Left lobe of liver (tissue), 2 donors: ENCODE measurements around the gene GM2A. TPM values are rescaled to one million over a fixed set of nuclear protein-coding genes. Genes with fewer than 3 reads are reported as not detected.
"Not testable (repeated sequence)": the region's sequence is repeated elsewhere in the genome, so short reads cannot be mapped to it uniquely, and the experiment has no call there.

Experiments
- ATAC-seq: fragments of 200-7000 bp; cut with Tn5 transposase; one replicate; pipeline ENCODE4 v1.9.1; 2020; ENCODE audit warnings: mild to moderate bottlenecking, moderate library complexity
- DNase-seq: peaks from one replicate; pipeline ENCODE4 v3.0.0-alpha.2; 2020; ENCODE audit warnings: low spot score
- total RNA-seq: library from RNA; stranded (reverse); gene quantifications from one replicate; pipeline ENCODE4 v1.2.1, GENCODE V29; 2021
- donor health status: DM: no; HTN: no; CAD: no; lungs with moderate emphysema.
- donor health status: DM: no; HTN: yes; CAD: no.

Gene GM2A
- total RNA-seq, 1 donor from 2014 or later, result 13.2 TPM

DNA sequence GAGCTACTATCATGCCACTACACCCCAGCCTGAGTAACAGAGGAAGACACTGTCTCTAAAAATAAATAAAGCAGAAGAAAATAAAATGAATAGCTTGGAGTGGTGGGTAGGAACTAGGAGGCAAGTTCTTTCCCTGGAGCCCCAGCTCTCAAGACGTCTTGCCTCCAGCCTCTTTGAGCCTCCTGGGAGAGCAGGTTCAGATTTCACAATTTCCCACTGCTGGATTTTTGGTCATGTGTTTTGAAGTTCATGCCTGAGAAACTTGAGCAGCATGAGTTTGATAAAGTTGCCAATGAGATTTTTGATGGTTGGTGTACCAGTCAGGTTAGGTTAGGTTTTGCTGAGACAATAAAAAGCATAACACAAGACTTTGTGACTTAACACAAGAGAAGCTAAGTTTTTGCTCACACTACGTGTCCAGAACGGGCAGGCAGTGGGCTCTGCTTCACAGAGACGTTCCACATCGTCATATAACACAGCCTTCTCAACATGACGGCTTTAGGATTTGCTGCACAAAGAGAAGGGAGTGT lies 25.0 kb upstream of the GM2A start:
- ATAC-seq (no peak), DNase-seq (no peak)

DNA sequence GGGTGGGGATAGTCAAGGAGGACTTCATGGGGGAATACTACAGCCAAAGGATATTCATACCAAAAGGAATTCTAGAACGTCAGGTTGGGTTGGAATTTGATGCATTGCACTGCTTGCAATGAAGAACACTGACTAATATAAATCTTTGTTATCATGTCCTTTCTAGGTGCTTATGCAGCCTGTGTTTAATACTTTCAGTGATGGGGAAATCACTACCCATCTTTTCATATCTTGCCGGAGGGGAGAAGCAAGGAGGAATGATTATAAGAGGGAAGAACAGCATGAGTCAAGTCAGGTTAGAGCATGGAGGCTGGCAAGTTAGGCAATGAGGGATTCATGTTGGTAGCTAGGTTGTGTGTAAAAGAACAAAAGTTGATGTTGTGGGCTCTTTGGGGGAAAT lies 24.0 kb upstream of the GM2A start:
- DNase-seq (no peak), ATAC-seq (no peak)

DNA sequence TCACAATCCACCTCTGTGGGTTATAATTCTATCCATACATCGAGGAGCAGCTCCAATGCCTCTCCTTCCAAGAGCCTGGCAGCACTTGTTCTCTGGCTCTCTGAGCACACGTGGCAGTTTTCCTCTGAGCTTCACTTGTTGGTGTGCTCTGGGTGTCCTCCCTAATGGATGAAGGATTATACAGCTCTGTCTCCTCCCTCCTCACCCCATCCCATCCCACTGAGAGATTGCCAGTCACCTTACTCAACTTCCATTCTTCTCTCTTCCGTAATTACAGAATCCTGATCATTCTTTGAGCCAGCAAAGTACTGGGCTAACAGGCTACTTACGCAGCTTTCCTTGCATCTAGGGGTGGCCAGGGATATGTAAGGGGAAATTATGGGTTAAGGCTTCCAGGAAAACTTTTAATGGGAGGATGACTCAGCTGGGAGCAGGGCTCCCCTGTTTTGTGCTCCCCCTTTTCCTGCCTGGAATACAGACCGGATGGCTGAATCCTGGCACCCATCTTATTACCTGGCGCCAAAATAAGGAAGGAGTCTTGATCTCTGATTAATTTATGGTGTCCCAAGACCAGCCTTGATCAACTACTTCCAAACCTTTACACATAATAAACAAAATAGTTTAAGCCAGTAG lies 22.8 kb upstream of the GM2A start:
- ATAC-seq (no peak), DNase-seq (no peak)

DNA sequence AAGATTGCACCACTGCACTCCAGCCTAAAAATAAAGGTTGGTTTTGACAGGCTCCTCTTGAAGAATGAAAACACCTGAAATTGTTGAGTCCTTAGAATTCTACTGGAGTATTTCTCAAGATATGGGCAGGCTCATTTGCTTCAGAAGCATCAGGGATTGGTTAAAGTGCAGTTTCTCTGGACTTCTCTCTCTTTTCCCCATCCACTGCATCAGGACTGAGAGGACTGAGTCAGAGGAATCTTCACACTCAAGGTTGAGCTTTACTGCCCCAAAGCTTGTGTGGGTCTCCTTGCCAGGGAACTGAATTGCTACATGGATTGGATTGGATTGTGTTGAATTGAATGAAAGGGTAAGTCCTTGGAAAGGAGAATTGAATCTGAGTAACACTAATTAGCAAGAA lies 21.6 kb upstream of the GM2A start:
- DNase-seq, result no peak
- no peak for ATAC-seq

DNA sequence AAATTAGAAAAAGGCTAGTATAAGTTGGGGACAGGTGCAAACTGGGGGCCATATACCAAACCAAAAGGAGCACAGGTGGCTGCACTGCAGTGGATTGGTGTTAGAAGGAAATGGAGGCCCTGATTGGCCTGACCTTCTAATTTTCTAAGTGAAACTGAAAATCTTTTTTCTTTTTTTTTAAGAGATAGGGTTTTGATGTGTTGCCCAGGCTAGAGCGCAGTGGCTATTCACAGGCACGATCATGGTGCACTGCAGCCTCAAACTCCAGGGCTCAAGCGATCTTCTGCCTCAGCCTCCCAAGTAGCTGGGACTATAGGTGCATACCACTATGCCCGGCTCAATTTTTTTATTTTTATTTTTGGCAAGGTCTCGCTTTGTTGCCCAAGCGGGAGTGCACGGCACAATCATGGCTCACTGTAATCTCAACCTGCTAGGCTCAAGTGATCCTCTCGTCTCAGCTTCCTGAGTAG lies 19.3 kb upstream of the GM2A start:
- DNase-seq, result no peak
- no peak for ATAC-seq

DNA sequence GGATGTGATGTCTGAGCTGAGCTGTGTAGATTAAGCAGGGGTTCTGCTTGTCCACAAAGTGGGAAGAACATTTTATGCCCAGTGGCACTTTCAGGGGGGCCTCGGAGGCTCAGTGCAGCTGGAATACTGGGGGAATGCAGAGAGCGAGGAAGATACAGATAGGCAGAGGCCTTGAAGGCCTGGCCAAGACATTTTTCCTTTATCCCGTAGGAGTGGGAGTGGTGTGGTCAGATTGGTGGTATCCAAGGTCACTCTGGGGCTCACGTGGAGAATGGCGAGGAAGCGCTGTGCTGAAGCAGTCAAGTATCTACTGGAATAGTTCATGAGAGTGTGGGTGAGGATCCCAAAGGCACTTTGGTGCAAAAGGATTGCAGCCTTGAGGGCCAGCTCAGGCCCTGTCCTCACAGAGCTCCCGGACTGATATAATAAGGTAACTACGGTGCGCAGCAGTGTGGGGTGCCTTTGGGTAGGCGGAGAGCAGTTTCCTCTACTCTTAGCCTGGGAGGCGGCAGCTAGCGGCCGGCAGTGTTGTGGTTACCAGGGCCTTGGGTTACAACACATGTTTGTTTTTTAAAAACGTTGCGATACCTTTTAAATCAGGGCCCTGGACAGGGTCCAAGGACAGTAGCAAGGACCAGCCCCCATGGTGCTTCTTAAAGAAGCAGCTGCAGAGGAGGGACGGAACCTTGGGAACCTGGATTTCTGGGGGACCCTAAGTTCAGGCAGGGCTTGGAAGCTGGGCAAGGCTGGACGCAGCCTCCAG lies 18.3 kb upstream of the GM2A start:
- DNase-seq, result peak; percentile 89
- ATAC-seq, result peak; percentile 94

DNA sequence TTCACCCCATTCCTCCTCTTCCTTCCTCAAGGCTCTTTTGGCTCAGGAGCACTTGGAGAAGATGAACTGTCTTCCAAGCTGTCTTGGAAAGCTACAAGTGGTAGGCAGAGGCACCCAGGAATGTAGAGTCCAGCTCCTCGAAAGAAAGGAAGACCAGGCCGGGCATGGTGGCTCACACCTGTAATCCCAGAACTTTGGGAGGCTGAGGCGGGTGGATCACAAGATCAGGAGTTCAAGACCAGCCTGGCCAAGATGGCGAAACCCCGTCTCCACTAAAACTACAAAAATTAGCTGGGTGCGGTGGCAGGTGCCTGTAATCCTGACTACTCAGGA lies 17.8 kb upstream of the GM2A start:
- not testable (repeated sequence) for DNase-seq, ATAC-seq

DNA sequence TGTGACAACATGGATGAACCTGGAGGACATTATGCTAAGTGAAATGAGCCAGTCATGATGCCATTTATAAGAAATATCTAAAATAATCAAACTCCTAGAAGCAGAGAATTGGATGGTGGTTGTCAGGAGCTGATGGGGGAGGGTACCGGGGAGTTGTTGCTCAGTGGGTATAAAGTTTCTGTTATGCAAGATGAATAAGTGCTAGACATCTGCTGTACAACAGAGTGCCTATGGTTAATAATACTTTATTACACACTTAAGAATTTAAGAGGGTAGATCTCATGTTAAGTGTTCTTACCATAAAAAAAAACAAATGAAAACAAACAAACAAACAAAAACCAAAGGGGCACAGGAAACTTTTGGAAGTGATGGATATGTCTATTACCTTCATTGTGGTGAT lies 16.1 kb upstream of the GM2A start:
- ATAC-seq (no peak), DNase-seq (no peak)

DNA sequence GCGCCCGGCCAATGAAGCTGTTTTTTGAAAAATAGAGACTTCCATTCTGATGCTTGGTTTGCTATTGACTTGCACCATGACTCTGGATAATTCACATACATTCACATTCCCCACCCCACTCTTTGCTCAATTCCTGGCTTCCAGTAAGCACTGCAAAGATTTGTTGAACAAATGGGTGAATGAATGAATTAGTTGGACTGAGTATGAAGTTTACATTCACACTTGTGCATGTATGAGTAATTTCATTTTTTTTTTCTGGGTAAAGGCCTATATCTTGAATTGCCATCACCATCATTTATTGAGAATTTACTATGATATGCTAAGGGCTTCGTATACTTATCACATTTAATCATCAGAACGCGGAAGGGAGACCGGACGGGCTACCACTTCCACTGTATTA lies 15.3 kb upstream of the GM2A start:
- ATAC-seq (no peak), DNase-seq (no peak)

DNA sequence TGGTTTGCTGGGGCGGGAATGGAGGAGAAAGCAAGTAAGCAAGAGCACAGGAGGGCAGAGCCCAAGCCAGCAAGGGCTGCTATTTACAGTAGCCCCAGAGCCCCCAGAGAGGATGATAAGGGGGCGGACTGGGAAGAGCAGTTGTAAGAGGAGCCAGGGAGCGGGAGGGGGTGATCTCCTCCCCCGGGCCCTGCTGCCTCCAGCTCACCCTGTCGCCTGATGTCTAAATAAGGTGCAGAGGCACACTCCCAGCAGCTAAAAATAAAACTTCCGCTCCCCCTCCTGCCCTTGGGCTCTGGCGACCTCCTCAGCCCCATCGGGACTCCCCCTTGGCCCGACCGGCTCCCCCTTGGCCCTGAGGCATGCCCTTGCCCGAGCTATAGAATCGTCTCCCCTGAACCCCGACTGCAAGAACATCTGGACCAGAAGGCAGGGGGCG lies 14.7 kb upstream of the GM2A start:
- DNase-seq (no peak), ATAC-seq (no peak)

DNA sequence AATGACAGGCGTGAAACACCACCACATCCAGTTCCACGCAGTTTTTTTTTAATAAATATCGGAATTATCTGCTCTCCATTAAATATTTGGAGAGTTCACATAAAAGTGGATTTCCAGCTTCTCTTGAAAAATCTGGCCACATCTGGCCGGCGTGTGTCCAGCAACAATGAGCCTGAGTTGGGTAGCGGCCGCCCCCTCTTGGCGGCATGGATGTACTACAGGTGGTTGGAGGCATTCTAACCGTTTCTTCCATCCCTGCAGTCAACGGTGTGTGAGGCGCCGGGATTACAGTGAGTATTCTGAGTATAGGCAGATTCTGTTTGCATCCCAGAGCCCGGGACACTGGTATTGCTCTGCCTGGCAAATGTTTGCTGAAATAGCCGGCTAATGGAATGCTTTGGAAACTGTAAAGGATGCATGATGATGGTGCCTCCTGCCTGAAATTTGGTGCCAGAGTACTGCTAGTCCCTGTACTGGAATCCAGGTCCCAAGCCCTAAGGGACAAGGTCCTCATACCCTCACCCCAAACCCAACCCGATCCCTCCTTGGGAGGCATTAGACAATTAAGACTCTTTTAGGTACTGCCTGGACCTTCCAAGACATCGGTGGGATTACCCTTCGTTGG lies 13.6 kb upstream of the GM2A start:
- DNase-seq, result peak; percentile 79

DNA sequence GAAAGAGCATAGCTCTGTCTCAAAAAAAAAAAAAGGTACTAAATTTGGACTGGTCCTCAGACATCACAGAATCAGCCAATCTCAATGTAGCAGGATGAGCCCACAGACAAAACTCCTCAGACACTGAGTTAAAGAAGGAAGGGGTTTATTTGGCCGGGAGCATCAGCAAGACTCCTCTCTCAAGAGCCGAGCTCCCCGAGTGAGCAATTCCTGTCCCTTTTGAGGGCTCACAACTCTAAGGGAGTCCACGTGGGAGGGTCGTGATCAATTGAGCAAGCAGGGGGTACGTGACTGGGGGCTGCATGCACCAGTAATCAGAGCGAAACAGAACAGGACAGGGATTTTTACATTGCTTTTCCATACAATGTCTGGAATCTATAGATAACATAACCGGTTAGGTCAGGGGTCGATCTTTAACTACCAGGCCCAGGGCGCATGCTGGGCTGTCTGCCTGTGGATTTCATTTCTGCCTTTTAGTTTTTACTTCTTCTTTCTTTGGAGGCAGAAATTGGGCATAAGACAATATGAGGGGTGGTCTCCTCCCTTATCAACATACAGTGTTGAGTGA lies 12.6 kb upstream of the GM2A start:
- DNase-seq, result not testable (repeated sequence)

More for the DNA sequence above, 13.6 kb upstream of the GM2A start:
- peak; percentile 88 for ATAC-seq

DNA sequence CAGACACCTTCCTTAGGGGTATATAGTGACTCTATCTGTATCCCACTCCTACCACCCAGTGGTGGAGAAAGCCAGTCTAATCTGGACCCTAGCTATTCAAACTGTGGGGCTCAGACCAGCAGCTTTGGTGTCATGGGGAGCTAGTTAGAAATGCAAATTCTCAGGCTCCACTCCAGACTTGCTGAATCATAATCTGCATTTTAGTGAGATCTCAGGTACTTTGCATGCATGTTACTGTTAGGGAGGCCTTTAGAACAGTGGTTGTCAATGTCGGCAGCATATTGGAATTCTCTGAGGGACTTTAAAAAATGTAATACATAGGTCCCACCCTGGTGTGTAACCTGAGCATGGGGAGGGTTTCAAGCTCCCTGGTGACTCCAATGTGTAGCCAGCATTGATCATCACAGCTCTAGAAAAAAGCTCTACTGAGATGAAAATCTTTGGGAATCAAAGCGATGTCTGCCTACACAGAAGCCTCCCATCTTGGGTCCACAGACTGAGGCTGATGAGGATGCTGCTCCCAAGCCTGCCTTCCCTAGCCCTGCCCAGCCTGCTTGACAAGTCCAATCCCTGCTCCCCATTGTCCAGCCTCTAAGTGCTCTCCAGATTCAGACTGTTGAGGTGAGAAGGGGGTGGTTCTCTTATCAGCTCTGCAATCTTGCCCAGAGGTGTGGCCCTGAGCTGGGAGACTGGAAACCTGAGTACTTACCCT lies 11.9 kb upstream of the GM2A start:
- no peak for DNase-seq
- no peak for ATAC-seq

More for the DNA sequence above, 12.6 kb upstream of the GM2A start:
- not testable (repeated sequence) for ATAC-seq

DNA sequence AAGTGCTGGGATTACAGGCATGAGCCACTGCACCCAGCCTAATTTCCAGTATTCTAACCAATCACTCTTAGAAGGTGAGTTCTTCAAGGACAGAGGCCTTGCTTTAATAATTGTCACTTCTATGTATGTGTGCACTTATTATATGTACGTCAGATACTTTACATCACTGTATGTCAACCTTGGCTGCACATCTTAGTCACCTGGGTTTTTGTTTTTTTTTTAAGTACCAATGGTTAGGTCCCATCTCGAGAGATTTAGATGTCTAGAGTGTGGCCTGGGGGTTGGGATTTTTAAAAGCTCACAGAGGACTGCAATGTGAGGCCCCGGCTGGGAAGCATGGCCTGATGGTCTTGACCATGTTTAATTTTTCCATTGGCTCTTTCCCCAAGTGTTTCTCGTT lies 9.9 kb upstream of the GM2A start:
- ATAC-seq (no peak), DNase-seq (no peak)

DNA sequence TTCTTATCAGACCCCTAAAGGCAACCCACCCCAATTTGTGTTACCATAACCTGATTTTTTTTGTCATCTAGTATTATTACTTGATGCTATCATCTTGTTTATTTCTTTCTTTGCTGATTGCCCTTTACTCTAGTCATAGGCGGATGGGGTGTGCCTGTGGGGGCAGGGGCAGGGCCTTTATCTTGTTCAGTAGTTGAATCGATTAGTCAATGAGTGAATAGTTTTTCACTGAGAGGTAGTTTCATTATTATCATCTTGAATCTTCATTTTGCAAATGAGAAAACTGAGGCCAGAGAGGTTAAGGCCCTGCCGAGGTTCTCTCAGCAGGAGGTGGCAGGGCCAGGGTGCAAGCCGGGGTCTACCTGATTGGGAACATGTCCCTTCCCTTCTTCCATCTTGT lies 9.4 kb upstream of the GM2A start:
- ATAC-seq (no peak), DNase-seq (no peak)

DNA sequence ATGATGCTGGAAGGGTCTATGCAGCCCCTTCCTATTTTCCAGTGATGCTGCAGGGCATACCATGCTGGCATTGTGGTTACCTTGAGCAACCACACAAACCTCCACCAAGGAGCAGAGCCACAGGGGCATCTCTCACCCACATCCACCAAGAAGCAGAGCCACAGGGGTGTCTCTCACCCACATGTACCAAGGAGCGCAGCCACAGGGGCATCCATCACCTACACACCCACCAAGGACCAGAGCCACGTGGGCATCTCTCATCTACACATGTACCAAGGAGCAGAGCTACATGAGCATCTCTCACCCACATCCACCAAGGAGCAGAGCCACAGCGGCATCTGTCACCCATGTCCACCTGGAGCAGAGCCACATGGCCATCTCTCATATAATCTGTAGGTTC lies 8.8 kb upstream of the GM2A start:
- DNase-seq (no peak), ATAC-seq (no peak)

DNA sequence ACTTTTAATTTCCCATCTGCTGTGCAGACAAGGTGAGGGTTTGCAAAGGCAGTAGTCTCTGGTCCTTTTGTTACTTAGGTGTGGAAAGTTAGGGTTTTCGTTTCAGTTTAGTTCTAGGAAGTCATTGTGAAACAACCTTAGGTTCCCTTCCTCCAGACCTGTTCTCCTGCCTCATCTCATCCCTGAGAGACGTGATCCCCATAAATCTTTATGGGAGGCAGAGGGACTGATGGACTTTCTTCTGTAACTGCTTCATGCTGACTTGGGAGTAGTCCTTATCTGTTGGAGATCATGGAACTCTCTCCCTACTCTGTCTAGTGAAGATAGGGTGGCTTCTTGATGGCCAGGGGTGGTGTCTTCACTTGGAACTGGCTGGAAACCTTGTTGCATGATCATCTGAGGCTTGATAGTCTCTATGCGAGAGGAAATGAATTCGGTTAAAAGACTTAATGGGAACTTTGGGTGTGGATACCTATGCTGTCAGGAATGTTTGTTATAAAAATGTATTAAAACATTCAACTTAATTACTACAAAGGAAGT lies 7.2 kb upstream of the GM2A start:
- DNase-seq (no peak), ATAC-seq (no peak)

DNA sequence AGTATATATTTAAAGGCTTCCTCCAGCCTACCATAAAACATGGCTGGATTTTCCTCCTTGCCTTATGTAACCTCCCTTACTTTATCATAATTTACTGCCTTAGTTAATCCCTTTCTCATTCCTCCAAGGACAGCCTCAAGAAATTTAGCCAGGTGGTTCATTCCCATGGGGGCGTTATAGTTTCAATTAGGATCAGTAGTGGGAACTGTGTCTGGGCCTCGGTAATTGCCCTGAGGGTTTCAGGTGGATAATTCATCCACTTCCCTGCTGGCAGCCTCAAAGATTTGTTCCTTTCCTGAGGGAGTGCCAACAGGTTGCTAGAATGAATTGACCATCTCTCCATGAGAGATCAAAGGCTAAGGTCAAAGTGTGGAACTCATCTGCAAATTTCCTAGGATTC lies 4.3 kb upstream of the GM2A start:
- DNase-seq, result no peak
- no peak for ATAC-seq

DNA sequence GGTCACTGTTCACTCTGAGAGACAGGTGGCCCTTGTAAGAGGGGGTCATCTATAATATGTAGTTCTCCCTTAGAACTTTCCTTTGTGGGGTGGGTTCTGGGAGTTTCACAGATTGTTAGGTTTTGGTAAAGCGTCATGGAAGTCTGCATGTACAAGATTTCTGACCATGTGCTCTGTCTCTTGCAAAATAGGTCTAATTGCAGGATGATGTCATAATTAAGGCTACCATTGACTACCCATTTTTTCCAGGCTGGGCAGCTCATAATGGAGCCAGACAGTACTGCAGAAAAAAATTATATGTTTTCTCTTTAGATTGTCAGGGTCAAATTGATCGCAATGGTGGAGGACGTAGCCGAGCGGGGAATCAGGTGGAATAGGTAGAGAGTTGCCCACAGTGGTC lies 3.7 kb upstream of the GM2A start:
- ATAC-seq (no peak), DNase-seq (no peak)

DNA sequence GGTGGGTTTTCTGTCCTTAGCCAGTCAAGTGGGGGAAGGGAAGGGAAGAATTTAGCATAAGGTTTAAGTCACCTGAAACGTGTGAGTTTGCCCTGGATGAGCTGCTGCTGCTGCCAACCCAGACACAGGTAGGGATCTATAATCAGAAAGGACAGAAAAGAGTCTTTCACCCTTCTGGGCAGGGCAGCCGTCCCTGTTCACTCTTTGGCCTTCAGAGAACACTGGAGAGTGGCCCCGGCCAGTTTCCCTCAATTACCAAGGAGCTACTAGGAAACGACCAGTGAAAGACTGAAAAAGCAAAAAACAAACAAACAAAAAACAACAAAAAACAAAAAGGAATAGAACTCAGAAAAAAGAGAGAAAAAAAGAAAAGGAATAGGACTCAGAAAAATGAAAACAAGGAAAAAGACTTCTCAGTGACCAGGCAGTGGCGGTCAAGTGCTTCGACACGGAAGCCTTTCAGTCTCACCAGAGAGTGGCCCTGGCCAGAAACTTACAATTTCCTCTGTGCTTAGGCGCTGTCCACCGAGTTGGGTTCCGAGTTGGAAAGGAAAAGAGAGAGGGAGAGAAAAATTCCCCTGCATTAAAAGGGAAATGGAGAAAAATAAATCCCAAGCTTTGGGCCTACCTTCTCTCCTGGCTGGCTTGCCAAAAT lies 2.5 kb upstream of the GM2A start:
- ATAC-seq, result peak; percentile 28
- DNase-seq, result no peak
